Activated CD4-positive, alpha-beta T cell treated with anti-CD3 and anti-CD28 coated beads, Interleukin-2, amount 50 U/mL, for 1 hour (primary cell): Measurements from ENCODE around the gene MERTK.
"Not testable (repeated sequence)": the region's sequence is repeated elsewhere in the genome, so short reads cannot be mapped to it uniquely, and the experiment has no call there.

Experiments
- DNase-seq: peaks from one replicate; pipeline ENCODE4 v3.0.0-alpha.2; 2020

MERTK gene

GRCh38 chr2:112048887-112049286 lies 150.5 kb downstream of the MERTK start:
- no peak for DNase-seq

- DNase-seq: no peak
Observed at GRCh38 chr2:112050316-112050715, 151.9 kb downstream of the MERTK start.

GRCh38 chr2:112053917-112054846 lies 155.8 kb downstream of the MERTK start:
- DNase-seq: peak; percentile 99

- peak; percentile 98 for DNase-seq
Observed at GRCh38 chr2:112054847-112055729, 156.7 kb downstream of the MERTK start, which contains the start of gene TMEM87B. Gene TMEM87B (plus strand): TSS chr2:112055269. CDS start chr2:112055592, 323 bp downstream.

- no peak for DNase-seq
Observed at GRCh38 chr2:112055730-112056625, 157.6 kb downstream of the MERTK start.

GRCh38 chr2:112056626-112056987 lies 158.2 kb downstream of the MERTK start:
- DNase-seq: no peak

GRCh38 chr2:112059671-112060070 lies 161.3 kb downstream of the MERTK start:
- no peak for DNase-seq

- DNase-seq: no peak
Observed at GRCh38 chr2:112061299-112061698, 162.9 kb downstream of the MERTK start.

GRCh38 chr2:112061840-112062239 lies 163.4 kb downstream of the MERTK start:
- no peak for DNase-seq

GRCh38 chr2:112062894-112063293 lies 164.5 kb downstream of the MERTK start:
- no peak for DNase-seq

GRCh38 chr2:112065486-112065885 lies 167.1 kb downstream of the MERTK start:
- no peak for DNase-seq

- no peak for DNase-seq
Observed at GRCh38 chr2:112065966-112066365, 167.6 kb downstream of the MERTK start.

- not testable (repeated sequence) for DNase-seq
Observed at GRCh38 chr2:112069794-112070193, 171.4 kb downstream of the MERTK start.

GRCh38 chr2:112073875-112074274 lies 175.5 kb downstream of the MERTK start:
- no peak for DNase-seq

- DNase-seq: no peak
Observed at GRCh38 chr2:112074506-112074905, 176.1 kb downstream of the MERTK start.

GRCh38 chr2:112075490-112076260 lies 177.3 kb downstream of the MERTK start:
- DNase-seq: no peak

GRCh38 chr2:112077814-112078213 lies 179.4 kb downstream of the MERTK start:
- no peak for DNase-seq
